PC-9 (cell line): ENCODE measurements around the gene PANX2. TPM values are rescaled to one million over a fixed set of nuclear protein-coding genes. Genes with fewer than 3 reads are reported as not detected.

Experiments
- BruUV-seq: library from RNA; stranded (reverse); fragments of 400-500 nt; replicated peaks from 2 replicates; lab custom pipeline; 2021; lab: Mats Ljungman, UMichigan
- CTCF ChIA-PET: fragments of 300-600 bp; sonication (Branson Sonifier 250); formaldehyde crosslinking; loops from one replicate; lab custom pipeline; 2022; ENCODE audit warnings: antibody characterized with exemption; lab: Charles Lee
- POLR2A ChIA-PET: fragments of 300-600 bp; sonication (Branson Sonifier 250); formaldehyde crosslinking; loops from one replicate; lab custom pipeline; 2022; ENCODE audit warnings: antibody characterized with exemption; ENCODE audit not compliant: unreplicated experiment; lab: Charles Lee
- DNase-seq, 2 experiments: peaks; one replicate each; pipeline versions ENCODE4 v3.0.0 to v3.0.0-alpha.2; 2015 to 2022; ENCODE audit warnings: mixed read lengths in 1 of 2
- H2AFZ ChIP-seq: fragments of 200-600 bp; sonication (generic); 2 replicates; pipeline ENCODE4 v1.8.1; 2017; ENCODE audit warnings: antibody characterized with exemption
- H3F3A ChIP-seq: fragments of 200-600 bp; sonication (generic); 2 replicates; pipeline ENCODE4 v1.8.1; 2017; ENCODE audit warnings: antibody characterized with exemption, mild to moderate bottlenecking, low read depth; ENCODE audit not compliant: insufficient read depth
- H3K27ac ChIP-seq: fragments of 200-600 bp; sonication (generic); 2 replicates; pipeline ENCODE4 v1.6.1; 2016; ENCODE audit warnings: mixed run types
- H3K27me3 ChIP-seq: fragments of 200-600 bp; sonication (generic); 2 replicates; pipeline ENCODE4 v1.6.1; 2016; ENCODE audit warnings: low read depth, mixed run types; ENCODE audit not compliant: insufficient read depth
- H3K36me3 ChIP-seq: fragments of 200-600 bp; sonication (generic); 2 replicates; pipeline ENCODE4 v1.6.1; 2016; ENCODE audit warnings: low read depth, mixed run types
- H3K4me1 ChIP-seq: fragments of 200-600 bp; sonication (generic); replicated peaks from 2 replicates; pipeline ENCODE4 v1.6.1; 2016; ENCODE audit warnings: mixed run types; ENCODE audit not compliant: insufficient read depth
- H3K4me2 ChIP-seq: fragments of 200-600 bp; sonication (generic); 2 replicates; pipeline ENCODE4 v1.6.1; 2017; ENCODE audit warnings: mixed run types
- H3K4me3 ChIP-seq: fragments of 200-600 bp; sonication (generic); 2 replicates; pipeline ENCODE4 v1.6.1; 2016; ENCODE audit warnings: mixed run types
- H3K79me2 ChIP-seq: fragments of 200-600 bp; sonication (generic); 2 replicates; pipeline ENCODE4 v1.6.1; 2017; ENCODE audit warnings: low read depth, mixed run types
- H3K9me2 ChIP-seq: fragments of 200-600 bp; sonication (generic); 2 replicates; pipeline ENCODE4 v1.8.1; 2017; ENCODE audit warnings: mild to moderate bottlenecking; ENCODE audit not compliant: insufficient read depth
- H3K9me3 ChIP-seq: fragments of 200-600 bp; sonication (generic); 2 replicates; pipeline ENCODE4 v1.8.1; 2016; ENCODE audit warnings: low read depth; ENCODE audit not compliant: insufficient read depth
- H4K20me1 ChIP-seq: fragments of 200-600 bp; sonication (generic); 2 replicates; pipeline ENCODE4 v1.8.1; 2017; ENCODE audit not compliant: insufficient read depth
- EZH2 ChIP-seq: fragments of 200-600 bp; sonication (generic); IDR thresholded peaks from 2 replicates; pipeline ENCODE4 v1.8.0; 2017; ENCODE audit warnings: antibody characterized with exemption, low read depth
- intact Hi-C: fragments of 100-400 bp; cut with micrococcal nuclease; formaldehyde crosslinking; loops from one replicate; pipeline ENCODE4 v1.10.0; 2022; ENCODE audit not compliant: unreplicated experiment
- total RNA-seq: library from RNA; stranded (reverse); gene quantifications from 2 replicates; pipeline ENCODE4 v1.2.3, GENCODE V29; 2021
- TF ChIP-seq, protein P1 (sequence below): fragments of 200-600 bp; sonication (generic); conservative IDR thresholded peaks from 2 replicates; pipeline ENCODE4 v1.6.1; 2017; ENCODE audit warnings: mixed run types, antibody characterized with exemption, mild to moderate bottlenecking, moderate library complexity

The PANX2 gene
- total RNA-seq, 1 experiment from 2014 or later: 51.7 TPM

GRCh38 chr22:50211147-50211546 is 40.6 kb downstream of the PANX2 start:
- Histone ChIP-seq H3K27ac (no peak overlapping the region), H3K9me2 (no peaks in the 10 kb centered on the region), H3F3A (peaks cover 55% of the 10 kb centered on the region; the same call in 1 of the 2 replicates), H3K4me3 (no peak overlapping the region), H3K9me3 (no peaks in the 10 kb centered on the region), H3K4me2 (no peak overlapping the region), H3K36me3 (peaks cover 39% of the 10 kb centered on the region), H3K79me2 (peaks cover 4% of the 10 kb centered on the region; the same call in 1 of the 2 replicates), H3K4me1 (no peaks in the 10 kb centered on the region), H3K27me3 (no peaks in the 10 kb centered on the region), H2AFZ (no peak overlapping the region), H4K20me1 (peaks cover 82% of the 10 kb centered on the region)
- TF ChIP-seq, protein P1, sequence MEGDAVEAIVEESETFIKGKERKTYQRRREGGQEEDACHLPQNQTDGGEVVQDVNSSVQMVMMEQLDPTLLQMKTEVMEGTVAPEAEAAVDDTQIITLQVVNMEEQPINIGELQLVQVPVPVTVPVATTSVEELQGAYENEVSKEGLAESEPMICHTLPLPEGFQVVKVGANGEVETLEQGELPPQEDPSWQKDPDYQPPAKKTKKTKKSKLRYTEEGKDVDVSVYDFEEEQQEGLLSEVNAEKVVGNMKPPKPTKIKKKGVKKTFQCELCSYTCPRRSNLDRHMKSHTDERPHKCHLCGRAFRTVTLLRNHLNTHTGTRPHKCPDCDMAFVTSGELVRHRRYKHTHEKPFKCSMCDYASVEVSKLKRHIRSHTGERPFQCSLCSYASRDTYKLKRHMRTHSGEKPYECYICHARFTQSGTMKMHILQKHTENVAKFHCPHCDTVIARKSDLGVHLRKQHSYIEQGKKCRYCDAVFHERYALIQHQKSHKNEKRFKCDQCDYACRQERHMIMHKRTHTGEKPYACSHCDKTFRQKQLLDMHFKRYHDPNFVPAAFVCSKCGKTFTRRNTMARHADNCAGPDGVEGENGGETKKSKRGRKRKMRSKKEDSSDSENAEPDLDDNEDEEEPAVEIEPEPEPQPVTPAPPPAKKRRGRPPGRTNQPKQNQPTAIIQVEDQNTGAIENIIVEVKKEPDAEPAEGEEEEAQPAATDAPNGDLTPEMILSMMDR: no peak
- no peak for TF ChIP-seq EZH2
- no TSS peak for BruUV-seq
- CTCF ChIA-PET: interaction anchor here (0.9 kb wide), 1 partner anchor 62 kb away, joined by 3 read pairs; no protein-coding TSS in a partner anchor
- intact Hi-C loops: no loop called here
- no peak for DNase-seq
- POLR2A ChIA-PET: no interaction called here

DNA sequence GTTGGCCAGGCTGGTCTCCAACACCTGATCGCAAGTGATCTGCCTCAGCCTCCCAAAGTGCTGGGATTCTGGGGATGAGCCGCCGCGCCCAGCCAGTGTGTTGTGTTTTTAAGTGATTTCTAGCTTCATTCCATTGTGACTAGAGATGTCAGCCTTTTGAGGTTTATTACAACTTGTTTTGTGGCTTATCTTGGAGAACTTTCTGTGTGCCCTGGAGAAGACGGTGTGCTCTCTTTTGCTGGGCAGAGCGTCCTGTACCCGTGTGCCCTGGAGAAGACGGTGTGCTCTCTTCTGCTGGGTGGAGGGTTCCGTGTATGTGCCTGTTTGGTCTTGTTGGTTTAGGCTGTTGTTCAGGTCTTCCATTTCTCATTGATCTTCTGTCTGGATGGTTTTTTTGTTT is 42.7 kb downstream of the PANX2 start:
- Histone ChIP-seq H4K20me1 (peaks cover 80% of the 10 kb centered on the region), H3K4me3 (no peak overlapping the region), H2AFZ (no peak overlapping the region), H3K27me3 (no peaks in the 10 kb centered on the region), H3K4me2 (no peak overlapping the region), H3K9me2 (no peaks in the 10 kb centered on the region), H3K36me3 (peaks cover 55% of the 10 kb centered on the region), H3K4me1 (no peaks in the 10 kb centered on the region), H3K9me3 (no peaks in the 10 kb centered on the region), H3K27ac (no peak overlapping the region), H3K79me2 (peaks cover 4% of the 10 kb centered on the region; the same call in 1 of the 2 replicates), H3F3A (peaks cover 48% of the 10 kb centered on the region; the same call in 1 of the 2 replicates)
- intact Hi-C loops: no loop called here
- CTCF ChIA-PET: no interaction called here
- no TSS peak for BruUV-seq
- POLR2A ChIA-PET: no interaction called here
- DNase-seq: no peak
- TF ChIP-seq EZH2: no peak
- TF ChIP-seq, protein P1: no peak

DNA sequence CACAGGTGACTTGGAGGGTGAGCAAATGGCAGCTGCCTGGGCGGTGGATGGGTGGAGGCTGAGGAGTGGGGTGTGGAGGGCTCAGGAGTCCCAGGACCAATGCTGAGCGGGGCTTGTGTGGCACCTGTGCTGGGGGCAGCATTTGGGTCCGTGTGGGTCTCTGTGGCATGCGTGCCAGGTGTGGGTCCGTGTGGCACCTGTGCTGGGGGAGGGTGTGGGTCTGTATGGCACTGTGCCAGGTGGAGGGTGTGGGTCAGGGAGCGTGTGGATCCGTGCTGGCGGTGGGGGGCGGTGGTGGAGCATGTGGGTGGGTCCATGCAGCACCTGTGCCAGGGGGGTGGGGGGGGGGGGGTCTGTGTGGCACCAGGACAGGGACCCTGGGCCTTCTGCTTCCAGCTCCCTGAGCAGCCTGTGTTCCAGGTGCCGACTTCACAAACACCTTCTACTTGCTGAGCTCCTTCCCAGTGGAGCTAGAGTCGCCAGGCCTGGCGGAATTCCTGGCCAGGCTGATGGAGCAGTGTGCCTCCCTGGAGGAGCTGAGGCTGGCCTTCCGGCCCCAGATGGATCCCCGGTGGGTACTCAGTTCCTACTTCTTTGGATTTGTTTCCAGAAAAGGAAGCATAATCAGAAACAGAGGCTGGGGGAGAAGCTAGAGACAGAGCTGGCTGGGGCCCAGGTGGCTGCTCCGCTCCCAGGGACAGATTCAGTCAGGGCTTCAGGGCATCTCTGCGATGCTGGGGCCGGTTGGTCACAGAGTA is 44.9 kb downstream of the PANX2 start:
- ChIA-PET POLR2A (no interaction called here), CTCF (interaction anchor here (0.6 to 0.7 kb wide), 2 partner anchors 32 to 67 kb away, joined by 4 read pairs; no protein-coding TSS in a partner anchor)
- Histone ChIP-seq H3K4me1 (no peaks in the 10 kb centered on the region), H3F3A (peaks cover 55% of the 10 kb centered on the region; the same call in 1 of the 2 replicates), H3K27ac (no peak overlapping the region), H3K4me2 (no peak overlapping the region), H2AFZ (no peak overlapping the region), H3K4me3 (no peak overlapping the region), H3K79me2 (peaks cover 4% of the 10 kb centered on the region; the same call in 1 of the 2 replicates), H3K9me2 (no peaks in the 10 kb centered on the region), H3K27me3 (no peaks in the 10 kb centered on the region), H3K36me3 (peaks cover 57% of the 10 kb centered on the region), H4K20me1 (peaks cover 78% of the 10 kb centered on the region), H3K9me3 (no peaks in the 10 kb centered on the region)
- TF ChIP-seq, protein P1: no peak
- TF ChIP-seq EZH2: no peak
- intact Hi-C loops: no loop called here
- BruUV-seq: no TSS peak
- DNase-seq: no peak
